Activated CD4-positive, alpha-beta T cell treated with anti-CD3 and anti-CD28 coated beads, Interleukin-2, amount 10 ng/mL, durations not matched to agents 7 days and 5 days (primary cell): ENCODE measurements around the gene RGS6. TPM values are rescaled to one million over a fixed set of nuclear protein-coding genes. Genes with fewer than 3 reads are reported as not detected.
A peak's percentile ranks its signal among the peaks of the same experiment; 100 is the strongest.
"Not testable (repeated sequence)": the region's sequence is repeated elsewhere in the genome, so short reads cannot be mapped to it uniquely, and the experiment has no call there.

ENCODE experiments used
- CTCF ChIA-PET: fragments of 350-600 bp; sonication (Branson Sonifier 250); formaldehyde crosslinking; loops from one replicate; lab custom pipeline; 2021; ENCODE audit warnings: antibody characterized with exemption; lab: Charles Lee
- POLR2A ChIA-PET: fragments of 350-600 bp; sonication (Branson Sonifier 250); formaldehyde crosslinking; loops from one replicate; lab custom pipeline; 2021; ENCODE audit warnings: antibody characterized with exemption; lab: Charles Lee
- DNase-seq: peaks from one replicate; pipeline ENCODE4 v3.0.0-alpha.2; 2020
- H3K27ac Mint-ChIP-seq: one replicate; pipeline ENCODE4 v1.8.0; 2021; ENCODE audit warnings: mild to moderate bottlenecking, moderate library complexity, mixed read lengths
- H3K27me3 Mint-ChIP-seq: one replicate; pipeline ENCODE4 v1.8.0; 2021; ENCODE audit warnings: mixed read lengths
- H3K36me3 Mint-ChIP-seq: one replicate; pipeline ENCODE4 v1.8.0; 2021; ENCODE audit warnings: low read depth, mixed read lengths
- H3K4me1 Mint-ChIP-seq: one replicate; pipeline ENCODE4 v1.8.0; 2021; ENCODE audit warnings: mixed read lengths
- H3K4me3 Mint-ChIP-seq: one replicate; pipeline ENCODE4 v1.8.0; 2021; ENCODE audit warnings: mild to moderate bottlenecking, moderate library complexity, mixed read lengths
- H3K9me3 Mint-ChIP-seq: one replicate; pipeline ENCODE4 v1.8.0; 2021; ENCODE audit warnings: mixed read lengths
- total RNA-seq, 2 experiments: library from RNA; stranded (reverse); gene quantifications; one replicate each; pipeline ENCODE4 v1.2.3, GENCODE V29; 2021

RGS6 gene
- total RNA-seq, 2 experiments from 2014 or later = 1.4 TPM

- POLR2A ChIA-PET = no interaction called here
- H3K4me3 Mint-ChIP-seq = no peak overlapping the region
- CTCF ChIA-PET = interaction anchor here (1.1 to 2.5 kb wide), 2 partner anchors 10 to 13 kb away, joined by 3 to 9 read pairs; no protein-coding TSS in a partner anchor
- H3K27ac Mint-ChIP-seq = peak overlapping the region; percentile 48
- H3K36me3 Mint-ChIP-seq = peaks cover 18% of the 10 kb centered on the region
- peaks cover 39% of the 10 kb centered on the region for H3K9me3 Mint-ChIP-seq
- DNase-seq = no peak
- no peaks in the 10 kb centered on the region for H3K4me1 Mint-ChIP-seq
- H3K27me3 Mint-ChIP-seq = peaks cover 15% of the 10 kb centered on the region
Measured at GRCh38 chr14:72464226-72464625, 532.0 kb downstream of the RGS6 start.

- Mint-ChIP-seq H3K36me3 (peaks cover 15% of the 10 kb centered on the region), H3K4me1 (peaks cover 9% of the 10 kb centered on the region), H3K27me3 (peaks cover 15% of the 10 kb centered on the region), H3K4me3 (no peak overlapping the region), H3K27ac (no peak overlapping the region), H3K9me3 (peaks cover 31% of the 10 kb centered on the region)
- CTCF ChIA-PET = interaction anchor here (0.8 to 1.3 kb wide), 2 partner anchors 9 to 15 kb away, joined by 3 to 4 read pairs; no protein-coding TSS in a partner anchor
- DNase-seq = no peak
- POLR2A ChIA-PET = interaction anchor here (0.7 kb wide), 1 partner anchor 15 kb away, joined by 6 read pairs; no protein-coding TSS in a partner anchor
Measured at GRCh38 chr14:72466325-72466724, 534.1 kb downstream of the RGS6 start.

- Mint-ChIP-seq H3K27ac (no peak overlapping the region), H3K36me3 (peaks cover 12% of the 10 kb centered on the region), H3K4me3 (no peak overlapping the region), H3K27me3 (peaks cover 2% of the 10 kb centered on the region), H3K4me1 (peaks cover 51% of the 10 kb centered on the region), H3K9me3 (peaks cover 10% of the 10 kb centered on the region)
- DNase-seq = no peak
- POLR2A ChIA-PET = no interaction called here
- CTCF ChIA-PET = interaction anchor here (0.6 kb wide), 1 partner anchor 750 kb away, joined by 3 read pairs; no protein-coding TSS in a partner anchor
Measured at GRCh38 chr14:72471346-72471745, 539.1 kb downstream of the RGS6 start.

DNA sequence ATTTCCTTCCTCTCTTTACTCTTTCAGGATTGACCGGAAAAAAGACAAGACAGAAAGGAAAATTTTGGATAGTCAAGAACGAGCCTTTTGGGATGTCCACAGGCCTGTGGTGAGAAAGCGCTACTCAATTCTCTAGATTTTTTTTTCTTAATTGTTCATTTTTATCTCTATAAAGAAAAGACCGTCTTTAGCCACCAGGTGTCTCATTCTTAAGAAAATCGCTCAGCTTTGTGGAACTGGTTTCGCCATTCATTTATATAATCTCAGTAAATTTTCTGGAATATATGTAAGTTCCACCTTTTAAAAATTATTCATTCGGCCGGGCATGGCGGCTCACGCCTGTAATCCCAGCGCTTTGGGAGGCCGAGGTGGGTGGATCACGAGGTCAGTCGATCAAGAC, 540.6 kb downstream of the RGS6 start:
- Mint-ChIP-seq H3K36me3 (peaks cover 5% of the 10 kb centered on the region), H3K27ac (no peak overlapping the region), H3K9me3 (peaks cover under 1% of the 10 kb centered on the region), H3K27me3 (no peaks in the 10 kb centered on the region), H3K4me3 (no peak overlapping the region), H3K4me1 (peaks cover 66% of the 10 kb centered on the region)
- CTCF ChIA-PET = interaction anchor here (0.9 to 1.4 kb wide), 3 partner anchors 11 to 991 kb away, joined by 3 to 5 read pairs (median 3); no protein-coding TSS in a partner anchor
- DNase-seq = no peak
- POLR2A ChIA-PET = no interaction called here

- Mint-ChIP-seq H3K4me3 (peak overlapping the region; percentile 65), H3K4me1 (peaks cover 89% of the 10 kb centered on the region), H3K9me3 (peaks cover 2% of the 10 kb centered on the region), H3K27ac (peak overlapping the region; percentile 91), H3K36me3 (peaks cover 17% of the 10 kb centered on the region), H3K27me3 (peaks cover 3% of the 10 kb centered on the region)
- DNase-seq = peak; percentile 91
- ChIA-PET CTCF (interaction anchor here (0.9 to 1.4 kb wide), 6 partner anchors 16 to 74 kb away, joined by 3 to 5 read pairs (median 3); no protein-coding TSS in a partner anchor), POLR2A (interaction anchor here (1.0 kb wide), 2 partner anchors 33 to 37 kb away, joined by 4 to 5 read pairs; no protein-coding TSS in a partner anchor)
Measured at GRCh38 chr14:72476657-72477499, 544.6 kb downstream of the RGS6 start.

- peaks cover 89% of the 10 kb centered on the region for H3K4me1 Mint-ChIP-seq
- POLR2A ChIA-PET = interaction anchor here (1.0 kb wide), 1 partner anchor 34 kb away, joined by 5 read pairs; no protein-coding TSS in a partner anchor
Measured at GRCh38 chr14:72477578-72477977, 545.3 kb downstream of the RGS6 start.

GRCh38 chr14:72478471-72478893, 546.3 kb downstream of the RGS6 start:
- ChIA-PET POLR2A (interaction anchor here (1.0 kb wide), 1 partner anchor 35 kb away, joined by 3 read pairs; no protein-coding TSS in a partner anchor), CTCF (interaction anchor here (0.5 to 1.6 kb wide), 5 partner anchors 10 to 1185 kb away, joined by 3 to 7 read pairs (median 4); no protein-coding TSS in a partner anchor)
- no peak for DNase-seq
- Mint-ChIP-seq H3K27me3 (peaks cover 8% of the 10 kb centered on the region), H3K4me1 (peaks cover 94% of the 10 kb centered on the region), H3K36me3 (peaks cover 32% of the 10 kb centered on the region), H3K4me3 (peak overlapping the region; percentile 9), H3K27ac (no peak overlapping the region), H3K9me3 (peaks cover 16% of the 10 kb centered on the region)

More at GRCh38 chr14:72477578-72477977, 545.3 kb downstream of the RGS6 start:
- Mint-ChIP-seq H3K4me3 (peak overlapping the region; percentile 65), H3K36me3 (peaks cover 24% of the 10 kb centered on the region), H3K27ac (peak overlapping the region; percentile 91)
- not testable (repeated sequence) for H3K27me3 Mint-ChIP-seq, H3K9me3 Mint-ChIP-seq
- DNase-seq = peak; percentile 15
- CTCF ChIA-PET = interaction anchor here (0.6 to 1.6 kb wide), 7 partner anchors 11 to 622 kb away, joined by 3 to 7 read pairs (median 3); no protein-coding TSS in a partner anchor

DNA sequence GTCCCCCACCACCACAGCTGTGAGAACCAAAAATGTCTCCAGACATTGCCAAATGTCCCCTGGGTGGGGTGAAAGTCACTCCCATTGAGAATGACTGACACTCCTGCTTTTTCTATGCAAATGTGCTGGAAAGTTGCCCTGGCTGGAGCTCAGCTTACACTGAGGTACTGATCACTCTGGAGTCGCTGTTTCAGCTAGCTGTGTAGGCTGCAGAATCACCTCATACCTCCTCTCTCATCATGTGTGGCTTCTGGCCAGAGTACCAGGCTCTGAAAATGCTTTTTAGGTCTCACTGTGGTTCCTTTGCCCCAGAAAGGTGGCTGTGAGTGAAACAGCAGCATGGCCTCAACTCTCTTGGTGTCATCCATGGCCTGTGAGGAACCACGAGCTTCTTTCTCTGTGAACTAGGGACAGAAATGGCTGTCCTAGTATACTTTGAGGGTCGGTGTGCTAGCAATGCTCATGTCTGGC, 547.3 kb downstream of the RGS6 start:
- no peak overlapping the region for H3K4me3 Mint-ChIP-seq
- peaks cover 36% of the 10 kb centered on the region for H3K36me3 Mint-ChIP-seq
- ChIA-PET CTCF (interaction anchor here (0.5 to 1.6 kb wide), 8 partner anchors 9 to 258 kb away, joined by 3 to 7 read pairs (median 4); no protein-coding TSS in a partner anchor), POLR2A (interaction anchor here (1.0 kb wide), 1 partner anchor 36 kb away, joined by 3 read pairs; no protein-coding TSS in a partner anchor)
- peak overlapping the region; percentile 55 for H3K27ac Mint-ChIP-seq
- peaks cover 86% of the 10 kb centered on the region for H3K4me1 Mint-ChIP-seq
- H3K27me3 Mint-ChIP-seq = peaks cover 8% of the 10 kb centered on the region
- H3K9me3 Mint-ChIP-seq = peaks cover 24% of the 10 kb centered on the region
- DNase-seq = no peak

DNA sequence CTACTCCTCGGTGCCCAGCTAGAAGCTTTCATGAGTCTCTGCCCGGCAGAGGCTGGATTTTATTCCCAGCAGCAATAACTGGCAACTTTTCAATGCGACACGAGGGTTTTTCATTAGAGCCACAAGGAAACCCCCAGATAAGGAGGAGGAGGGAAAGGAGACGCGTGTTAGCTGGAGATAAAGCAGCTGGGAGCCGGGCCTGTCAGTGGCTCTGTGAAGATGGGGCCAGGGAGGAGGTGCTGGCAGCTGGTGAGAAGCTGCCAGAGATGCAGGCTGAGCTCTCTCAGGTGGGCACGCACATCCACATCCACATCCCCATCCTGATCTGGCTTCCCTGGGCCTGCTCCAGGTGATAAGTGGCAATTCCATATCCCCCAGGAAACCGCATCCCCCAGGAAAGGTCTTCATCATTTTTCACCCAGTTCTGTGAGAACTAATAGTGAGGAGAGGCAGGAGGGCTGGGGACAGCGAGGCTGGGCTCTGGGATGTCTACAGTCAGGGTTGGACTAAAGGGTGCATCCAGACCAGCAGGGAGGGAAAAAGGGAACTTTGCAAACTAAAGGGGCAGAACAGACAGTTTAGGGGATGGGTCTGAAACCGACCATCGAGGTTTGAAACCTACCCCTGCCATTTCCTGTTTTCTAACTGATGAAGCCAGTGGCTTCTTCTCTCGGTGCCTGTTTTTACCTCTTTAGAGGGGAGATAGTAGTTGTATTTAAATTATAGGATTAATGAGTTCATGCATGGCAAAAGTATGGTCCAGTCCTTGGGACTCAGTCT, 548.4 kb downstream of the RGS6 start:
- CTCF ChIA-PET = interaction anchor here (1.3 kb wide), 1 partner anchor 8 kb away, joined by 3 read pairs; no protein-coding TSS in a partner anchor
- DNase-seq = no peak
- POLR2A ChIA-PET = no interaction called here
- Mint-ChIP-seq H3K4me1 (peaks cover 75% of the 10 kb centered on the region), H3K9me3 (peaks cover 30% of the 10 kb centered on the region), H3K36me3 (peaks cover 41% of the 10 kb centered on the region), H3K27me3 (peaks cover 8% of the 10 kb centered on the region), H3K27ac (peak overlapping the region; percentile 88), H3K4me3 (peak overlapping the region; percentile 18)

DNA sequence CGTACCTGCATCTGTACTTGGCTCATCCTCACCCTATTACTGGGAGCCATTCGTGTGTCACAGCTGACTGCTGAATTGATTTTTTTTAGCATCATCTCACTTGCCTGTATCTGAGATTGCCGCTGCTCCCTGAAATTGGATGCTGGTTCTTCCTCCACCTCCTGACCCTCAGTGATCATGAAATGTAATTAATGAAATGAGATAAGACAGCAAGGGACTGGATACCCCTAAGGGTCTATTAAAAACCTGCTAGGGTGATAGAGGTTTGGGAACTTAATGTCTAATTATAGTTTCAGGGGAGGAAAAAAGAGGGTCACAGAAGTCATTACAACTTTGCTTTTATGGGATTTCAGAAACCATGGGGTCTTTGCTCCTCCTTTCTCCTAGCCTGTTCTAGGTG, 551.1 kb downstream of the RGS6 start:
- peaks cover 51% of the 10 kb centered on the region for H3K36me3 Mint-ChIP-seq
- POLR2A ChIA-PET = interaction anchor here (0.6 kb wide), 1 partner anchor 16 kb away, joined by 3 read pairs; no protein-coding TSS in a partner anchor
- peaks cover 14% of the 10 kb centered on the region for H3K27me3 Mint-ChIP-seq
- DNase-seq = no peak
- H3K9me3 Mint-ChIP-seq = peaks cover 50% of the 10 kb centered on the region
- H3K27ac Mint-ChIP-seq = no peak overlapping the region
- CTCF ChIA-PET = interaction anchor here (0.6 to 1.0 kb wide), 5 partner anchors 12 to 870 kb away, joined by 3 to 4 read pairs (median 3); no protein-coding TSS in a partner anchor
- peaks cover 48% of the 10 kb centered on the region for H3K4me1 Mint-ChIP-seq
- H3K4me3 Mint-ChIP-seq = no peak overlapping the region

- H3K4me3 Mint-ChIP-seq = no peak overlapping the region
- peaks cover 24% of the 10 kb centered on the region for H3K4me1 Mint-ChIP-seq
- H3K27ac Mint-ChIP-seq = no peak overlapping the region
- POLR2A ChIA-PET = no interaction called here
- H3K36me3 Mint-ChIP-seq = peaks cover 54% of the 10 kb centered on the region
- peaks cover 63% of the 10 kb centered on the region for H3K9me3 Mint-ChIP-seq
- CTCF ChIA-PET = no interaction called here
- DNase-seq = no peak
- H3K27me3 Mint-ChIP-seq = peaks cover 14% of the 10 kb centered on the region
Measured at GRCh38 chr14:72485695-72486094, 553.5 kb downstream of the RGS6 start.
